GM21367 (cell line): Measurements from ENCODE around the gene AQP6.

ENCODE experiments used
- ATAC-seq: cut with Tn5 transposase; IDR thresholded peaks from one replicate; pipeline ENCODE4 v1.9.1; 2021; ENCODE audit not compliant: unreplicated experiment

The AQP6 gene

DNA sequence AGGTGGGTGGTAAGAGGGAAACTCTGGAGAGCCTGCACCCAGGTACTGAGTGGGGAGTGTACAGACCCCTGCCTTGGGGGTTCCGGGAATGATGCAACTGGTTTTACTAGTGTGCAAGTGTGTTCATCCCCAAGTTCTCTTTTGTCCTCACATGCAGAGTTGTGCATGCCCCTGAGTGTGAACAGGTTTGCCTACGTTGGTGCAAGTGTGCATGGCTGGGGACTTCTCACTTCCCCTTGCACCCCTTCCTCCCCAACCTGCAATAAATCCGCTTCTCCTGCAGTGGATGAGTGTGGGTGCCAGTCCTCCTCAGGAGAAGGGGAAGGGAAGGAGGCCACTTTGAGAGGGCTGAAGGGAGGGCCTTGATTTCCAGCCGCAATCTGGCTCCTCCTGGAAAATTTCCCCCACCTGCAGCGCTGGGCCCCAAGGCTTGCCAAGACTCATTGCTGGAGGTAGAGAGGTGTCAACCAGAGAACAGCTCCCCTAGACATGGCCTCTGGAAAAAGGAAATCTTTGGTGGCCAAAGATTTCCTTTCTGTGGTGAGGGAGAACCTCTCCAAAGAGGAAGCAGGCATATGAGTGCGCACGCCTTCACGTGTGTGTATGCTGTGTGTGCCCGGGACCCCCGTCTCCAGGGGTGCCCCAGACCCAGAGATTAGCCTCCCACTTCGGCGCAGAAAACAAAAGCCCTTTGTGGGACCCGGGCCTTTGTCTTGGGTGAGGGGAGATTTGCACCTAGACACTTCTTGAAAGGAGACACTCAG is 16.7 kb upstream of the AQP6 start:
- no peak for ATAC-seq

DNA sequence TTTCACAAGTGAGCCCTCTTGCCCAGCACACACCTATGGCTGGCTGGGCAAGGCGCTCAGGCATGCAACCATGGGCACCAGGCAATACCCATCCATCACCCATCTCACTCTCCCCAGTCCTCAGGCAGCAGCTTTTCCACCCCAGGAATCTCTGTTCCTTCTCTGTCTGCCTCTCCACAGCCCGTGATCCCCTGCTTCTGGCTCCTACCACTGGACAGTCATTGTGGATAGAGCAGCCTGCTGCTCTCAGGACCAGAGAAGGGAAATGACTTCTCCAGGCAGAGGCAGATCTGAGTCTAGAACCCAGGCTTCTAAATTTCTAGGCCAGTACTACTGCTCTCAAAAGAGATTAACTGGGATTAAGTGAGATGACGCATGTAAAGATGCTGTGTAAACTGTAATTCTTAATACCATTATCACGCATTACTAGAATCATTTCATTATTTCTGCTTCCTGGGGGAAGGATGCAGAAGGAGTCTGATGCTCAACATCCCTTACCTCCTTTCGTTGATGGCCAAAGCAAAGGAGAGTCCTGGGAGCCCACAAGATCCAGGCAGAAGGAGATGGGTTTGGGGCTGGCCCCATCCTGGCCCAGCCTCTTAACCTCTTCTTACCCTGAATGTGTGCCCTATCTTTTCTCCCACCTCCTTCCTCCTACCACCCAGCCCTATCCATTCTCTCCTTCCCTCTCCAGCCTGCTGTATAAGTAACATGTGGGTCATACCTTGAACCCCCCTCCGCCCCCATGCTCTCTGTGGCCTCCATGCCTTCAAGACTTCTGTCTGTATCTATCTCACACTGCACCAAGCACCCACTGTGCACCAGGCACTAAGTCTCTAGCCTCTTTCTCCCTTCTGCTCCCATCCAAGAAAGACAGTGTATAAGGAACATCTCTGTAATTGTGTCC is 15.8 kb upstream of the AQP6 start:
- ATAC-seq, result no peak

DNA sequence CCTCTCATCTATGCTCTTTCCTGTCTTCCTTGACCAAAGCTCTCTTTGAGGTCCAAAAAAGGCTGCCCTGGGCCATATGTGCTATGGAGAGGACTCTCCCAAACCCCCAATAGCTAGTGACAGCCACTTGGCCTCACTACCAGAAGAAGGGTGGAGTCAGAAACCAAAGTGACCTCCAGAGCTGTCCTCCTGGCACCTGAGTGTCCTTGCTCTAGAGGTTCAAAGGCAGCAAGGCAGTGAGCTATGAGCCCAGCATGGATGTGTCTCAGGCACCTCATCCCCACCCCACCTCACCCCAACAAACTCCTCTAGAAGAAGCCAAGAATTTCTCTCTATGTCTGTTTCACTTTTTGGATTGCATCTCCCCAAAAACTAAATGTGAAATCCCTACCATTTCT is 15.2 kb upstream of the AQP6 start:
- ATAC-seq, result no peak

GRCh38 chr12:49959685-49960473 is 12.9 kb upstream of the AQP6 start:
- no peak for ATAC-seq

GRCh38 chr12:49960474-49961110 is 12.2 kb upstream of the AQP6 start:
- ATAC-seq, result no peak

GRCh38 chr12:49961111-49961922 is 11.4 kb upstream of the AQP6 start, which contains the start of gene AQP5:
AQP5 (plus strand) TSS chr12:49961872; CDS start chr12:49962018, 146 bp downstream.
- no peak for ATAC-seq

- no peak for ATAC-seq
Observed at GRCh38 chr12:49961993-49962764, 10.6 kb upstream of the AQP6 start.

DNA sequence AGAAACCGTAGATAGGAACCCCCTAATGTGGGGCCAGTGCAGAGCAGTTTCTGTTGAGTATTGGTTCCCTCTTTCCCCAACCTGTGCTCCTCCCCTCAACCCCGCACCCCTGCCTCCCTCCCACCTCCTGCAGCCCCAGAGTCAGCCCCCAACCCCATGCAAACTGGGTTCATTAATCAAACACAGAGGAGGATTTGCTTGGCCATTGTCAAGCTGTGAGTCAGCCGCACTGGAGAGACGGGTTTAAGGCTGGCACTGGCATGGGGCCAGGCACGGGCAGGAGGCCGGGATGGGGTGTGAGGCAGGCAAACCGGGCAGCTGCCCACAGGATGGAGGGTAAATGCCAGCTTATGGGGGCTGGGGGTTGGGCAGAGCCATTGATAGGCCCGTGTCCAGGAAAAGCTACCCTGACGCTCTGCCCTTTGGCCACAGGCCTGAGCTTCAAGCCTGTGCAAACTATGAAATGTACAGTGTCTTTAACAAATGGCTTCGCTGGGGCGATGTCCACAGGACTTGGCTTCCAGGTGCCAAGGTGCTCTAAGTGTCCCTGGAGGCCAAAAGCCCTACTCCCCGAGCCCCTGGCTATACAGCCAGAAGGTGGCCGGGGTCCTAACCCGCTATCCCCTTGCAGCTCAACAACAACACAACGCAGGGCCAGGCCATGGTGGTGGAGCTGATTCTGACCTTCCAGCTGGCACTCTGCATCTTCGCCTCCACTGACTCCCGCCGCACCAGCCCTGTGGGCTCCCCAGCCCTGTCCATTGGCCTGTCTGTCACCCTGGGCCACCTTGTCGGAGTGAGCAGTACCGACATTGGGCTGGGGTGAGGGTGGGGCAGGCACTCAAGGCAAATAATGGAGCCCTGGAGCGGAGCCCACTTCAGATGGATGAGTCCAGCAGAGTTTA is 9.6 kb upstream of the AQP6 start:
- no peak for ATAC-seq

- ATAC-seq, result no peak
Observed at GRCh38 chr12:49963976-49964815, 8.6 kb upstream of the AQP6 start.

DNA sequence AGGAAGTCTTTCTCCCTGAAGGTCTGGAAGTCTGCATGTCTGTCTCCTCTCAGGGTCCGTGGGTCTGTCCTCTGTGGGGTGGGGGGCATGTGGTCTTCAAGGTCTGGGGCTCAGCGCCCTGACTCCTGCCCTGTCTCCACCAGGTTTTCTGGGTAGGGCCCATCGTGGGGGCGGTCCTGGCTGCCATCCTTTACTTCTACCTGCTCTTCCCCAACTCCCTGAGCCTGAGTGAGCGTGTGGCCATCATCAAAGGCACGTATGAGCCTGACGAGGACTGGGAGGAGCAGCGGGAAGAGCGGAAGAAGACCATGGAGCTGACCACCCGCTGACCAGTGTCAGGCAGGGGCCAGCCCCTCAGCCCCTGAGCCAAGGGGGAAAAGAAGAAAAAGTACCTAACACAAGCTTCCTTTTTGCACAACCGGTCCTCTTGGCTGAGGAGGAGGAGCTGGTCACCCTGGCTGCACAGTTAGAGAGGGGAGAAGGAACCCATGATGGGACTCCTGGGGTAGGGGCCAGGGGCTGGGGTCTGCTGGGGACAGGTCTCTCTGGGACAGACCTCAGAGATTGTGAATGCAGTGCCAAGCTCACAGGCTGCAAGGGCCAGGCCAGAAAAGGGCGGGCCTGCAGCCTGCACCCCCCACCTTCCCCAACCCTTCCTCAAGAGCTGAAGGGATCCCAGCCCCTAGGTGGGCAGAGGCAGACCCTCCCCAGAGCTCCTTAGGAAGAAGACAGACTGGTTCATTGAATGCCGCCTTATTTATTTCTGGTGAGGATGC is 7.7 kb upstream of the AQP6 start:
- no peak for ATAC-seq

DNA sequence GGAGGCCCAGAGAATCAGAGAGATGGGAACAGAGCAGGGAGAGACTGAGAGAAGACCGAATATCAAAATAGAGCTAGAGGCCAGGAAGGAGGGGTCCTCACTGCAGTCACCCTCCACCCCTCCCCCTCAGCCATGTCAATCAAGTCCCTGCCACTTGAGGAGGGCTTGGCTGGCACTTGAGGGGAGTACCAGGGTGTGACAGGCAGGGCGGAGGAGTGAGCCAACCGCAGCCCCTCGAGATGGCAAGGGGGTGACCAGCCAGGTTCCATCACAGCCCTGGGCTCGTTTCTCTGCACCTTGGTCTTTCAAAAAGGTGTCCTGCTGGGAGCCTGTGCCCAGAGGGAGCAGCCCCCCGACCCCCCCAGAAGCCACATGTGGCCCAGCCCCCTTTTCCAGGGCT is 6.9 kb upstream of the AQP6 start:
- no peak for ATAC-seq

- no peak for ATAC-seq
Observed at GRCh38 chr12:49966511-49967041, 6.2 kb upstream of the AQP6 start.

DNA sequence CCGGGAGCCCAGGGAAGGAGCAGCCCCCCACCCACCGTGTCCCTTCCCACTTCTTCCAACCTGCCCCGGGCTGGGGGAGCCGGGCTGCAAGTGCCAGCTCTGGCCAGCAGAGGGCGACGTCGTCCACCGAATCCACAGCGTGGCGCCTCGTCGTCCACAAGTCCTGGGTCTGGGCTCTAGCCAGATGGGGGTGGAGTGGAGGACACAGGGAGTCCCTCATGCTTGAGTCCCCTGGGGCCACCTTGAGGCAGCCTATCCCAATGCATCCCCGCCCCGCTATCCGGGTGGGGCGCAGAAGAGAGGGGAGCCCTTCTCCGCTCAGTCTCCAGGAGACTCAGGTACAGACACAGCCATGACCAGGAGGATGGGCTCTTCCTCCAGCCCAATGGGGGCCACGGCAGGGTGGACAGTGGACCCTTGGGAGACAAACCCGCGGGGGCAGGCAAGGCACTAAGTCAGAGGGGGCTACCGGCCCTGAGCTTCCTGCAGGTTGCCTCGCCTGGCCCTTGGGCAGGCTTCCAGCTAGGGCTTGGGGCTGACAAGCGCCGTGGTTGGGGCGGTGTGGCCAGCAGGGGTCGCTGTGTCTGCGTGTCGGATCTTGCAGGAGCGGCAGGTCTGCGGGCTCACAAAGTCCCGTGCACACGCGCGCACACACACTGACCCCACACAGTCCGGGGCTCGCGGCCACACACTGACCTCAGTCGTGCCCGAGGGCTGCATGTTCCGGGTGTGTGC is 5.5 kb upstream of the AQP6 start:
- ATAC-seq, result peak; percentile 65

DNA sequence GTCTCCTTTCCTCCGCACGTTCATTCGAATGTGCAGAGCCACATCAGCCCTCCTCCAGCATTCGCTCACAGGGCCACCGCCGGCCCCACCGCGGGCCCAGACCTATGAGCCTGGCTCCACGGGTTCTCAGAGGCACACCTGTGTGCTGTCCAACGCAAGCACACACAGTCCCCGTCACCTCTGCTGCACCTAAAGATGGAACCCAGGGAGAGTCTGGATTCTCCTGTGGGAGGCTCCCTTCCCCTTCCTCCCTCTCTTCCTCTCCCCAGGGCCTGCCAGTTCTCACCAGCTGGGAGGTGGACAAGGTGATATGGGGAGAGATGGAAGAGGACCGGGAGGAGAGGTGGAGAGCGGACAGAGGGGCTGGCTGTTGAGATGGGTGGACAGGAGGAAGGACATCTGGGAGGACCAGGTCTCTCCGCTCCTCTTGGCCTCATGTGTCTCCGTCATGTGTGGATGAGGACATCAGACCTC is 4.9 kb upstream of the AQP6 start:
- no peak for ATAC-seq

DNA sequence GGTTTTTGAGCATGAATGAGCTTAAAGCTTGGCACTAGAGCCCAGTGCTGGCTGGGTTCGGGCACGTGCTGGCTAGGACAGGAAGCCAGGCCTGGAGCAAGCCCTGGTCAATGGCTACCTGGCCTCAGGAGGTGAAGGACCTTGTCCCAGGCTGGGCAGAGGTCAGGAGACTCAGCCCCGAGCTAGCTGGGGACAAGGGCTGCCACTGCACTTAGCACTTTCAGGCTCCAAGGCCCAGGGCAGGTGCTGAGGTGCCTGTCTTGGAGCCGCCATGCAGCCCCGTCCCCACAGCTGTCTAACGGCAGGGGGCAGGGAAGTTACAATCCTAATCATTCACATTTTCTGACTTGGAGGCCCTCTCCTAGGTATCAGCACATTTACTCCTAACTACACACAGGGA is 4.3 kb upstream of the AQP6 start:
- no peak for ATAC-seq
